IMR-90 (cell line): ENCODE measurements around the gene UCKL1. TPM values are rescaled to one million over a fixed set of nuclear protein-coding genes. Genes with fewer than 3 reads are reported as not detected.
A peak's percentile ranks its signal among the peaks of the same experiment; 100 is the strongest.

ENCODE experiments used
- ATAC-seq: fragments of 200-7000 bp; cut with Tn5 transposase; 2 replicates; pipeline ENCODE4 v1.9.1; 2020; ENCODE audit warnings: low read depth, mild to moderate bottlenecking, moderate library complexity
- BruUV-seq: library from RNA; stranded (reverse); fragments of 400-500 nt; replicated peaks from 2 replicates; lab custom pipeline; 2021; lab: Mats Ljungman, UMichigan
- CTCF ChIA-PET: fragments of 300-600 bp; formaldehyde crosslinking; extraction: SDS; loops from one replicate; lab custom pipeline; 2021; ENCODE audit warnings: antibody characterized with exemption; lab: Yijun Ruan, JAX
- POLR2A ChIA-PET: fragments of 300-600 bp; sonication (Branson Sonifier 250); formaldehyde crosslinking; loops from one replicate; lab custom pipeline; 2022; ENCODE audit warnings: antibody characterized with exemption; ENCODE audit not compliant: unreplicated experiment; lab: Charles Lee
- DNase-seq: peaks from one replicate; pipeline ENCODE4 v3.0.0; 2013
- H2AFZ ChIP-seq: replicated peaks from 2 replicates; pipeline ENCODE3; 2013; ENCODE audit warnings: low read length, mild to moderate bottlenecking; ENCODE audit not compliant: poor library complexity
- H2AK5ac ChIP-seq: 2 replicates; pipeline ENCODE4 v1.6.1; 2013; ENCODE audit warnings: low read depth, low read length, inconsistent platforms
- H2AK9ac ChIP-seq: replicated peaks from 2 replicates; pipeline ENCODE3; 2013; ENCODE audit warnings: mild to moderate bottlenecking, low read depth, low read length, moderate library complexity; ENCODE audit not compliant: poor library complexity
- H2BK120ac ChIP-seq: 2 replicates; pipeline ENCODE4 v1.6.1; 2013; ENCODE audit warnings: low read depth, low read length, inconsistent platforms
- H2BK15ac ChIP-seq: 3 replicates; pipeline ENCODE4 v1.6.1; 2013; ENCODE audit warnings: low read depth, low read length, inconsistent platforms
- H2BK20ac ChIP-seq: 2 replicates; pipeline ENCODE4 v1.6.1; 2013; ENCODE audit warnings: low read depth, mild to moderate bottlenecking, inconsistent platforms, low read length, moderate library complexity
- H2BK5ac ChIP-seq: 2 replicates; pipeline ENCODE4 v1.6.1; 2013; ENCODE audit warnings: mild to moderate bottlenecking, low read depth, low read length, inconsistent platforms; ENCODE audit not compliant: poor library complexity, severe bottlenecking
- H3K14ac ChIP-seq: replicated peaks from 2 replicates; pipeline ENCODE4 v1.6.1; 2013; ENCODE audit warnings: low read depth, low read length, inconsistent platforms
- H3K18ac ChIP-seq: 2 replicates; pipeline ENCODE4 v1.6.1; 2013; ENCODE audit warnings: low read depth, low read length, control low read depth
- H3K23ac ChIP-seq: 2 replicates; pipeline ENCODE4 v1.6.1; 2013; ENCODE audit warnings: low read depth, low read length, inconsistent platforms
- H3K27ac ChIP-seq: 2 replicates; pipeline ENCODE4 v1.5.1; 2013; ENCODE audit warnings: mild to moderate bottlenecking, control low read depth, low read length; ENCODE audit not compliant: insufficient read depth
- H3K27me3 ChIP-seq: 2 replicates; pipeline ENCODE4 v1.6.1; 2013; ENCODE audit warnings: low read length; ENCODE audit not compliant: control insufficient read depth, insufficient read depth
- H3K36me3 ChIP-seq: 2 replicates; pipeline ENCODE4 v1.6.1; 2013; ENCODE audit warnings: low read length, mixed read lengths; ENCODE audit not compliant: control insufficient read depth, insufficient read depth
- H3K4ac ChIP-seq: 2 replicates; pipeline ENCODE4 v1.6.1; 2013; ENCODE audit warnings: low read depth, low read length, inconsistent platforms
- H3K4me1 ChIP-seq: 2 replicates; pipeline ENCODE4 v1.6.1; 2013; ENCODE audit warnings: low read length, mixed read lengths; ENCODE audit not compliant: control insufficient read depth, insufficient read depth
- H3K4me2 ChIP-seq: 2 replicates; pipeline ENCODE4 v1.6.1; 2013; ENCODE audit warnings: low read depth, mild to moderate bottlenecking, control low read depth, low read length, moderate library complexity
- H3K4me3 ChIP-seq: 2 replicates; pipeline ENCODE4 v1.5.1; 2013; ENCODE audit warnings: low read depth, mild to moderate bottlenecking, control low read depth, low read length, moderate library complexity; ENCODE audit not compliant: insufficient read depth
- H3K56ac ChIP-seq: 2 replicates; pipeline ENCODE4 v1.6.1; 2013; ENCODE audit warnings: low read length, inconsistent platforms; ENCODE audit not compliant: insufficient read depth; ENCODE audit errors: extremely low read depth
- H3K79me1 ChIP-seq, 2 experiments: 2 replicates each; pipeline ENCODE4 v1.6.1; 2013; ENCODE audit warnings: low read length in 2 of 2, inconsistent platforms in 1 of 2, low read depth in 1 of 2
- H3K9ac ChIP-seq: 2 replicates; pipeline ENCODE4 v1.6.1; 2013; ENCODE audit warnings: low read depth, low read length, control low read depth
- H3K9me1 ChIP-seq: 2 replicates; pipeline ENCODE4 v1.6.1; 2013; ENCODE audit warnings: low read length, inconsistent platforms; ENCODE audit not compliant: insufficient read depth
- H3K9me3 ChIP-seq: 2 replicates; pipeline ENCODE4 v1.6.1; 2013; ENCODE audit warnings: low read length; ENCODE audit not compliant: control insufficient read depth, insufficient read depth
- H4K20me1 ChIP-seq: 2 replicates; pipeline ENCODE4 v1.6.1; 2013; ENCODE audit warnings: low read length, inconsistent platforms; ENCODE audit not compliant: insufficient read depth
- H4K5ac ChIP-seq: 2 replicates; pipeline ENCODE4 v1.6.1; 2013; ENCODE audit warnings: mild to moderate bottlenecking, low read depth, low read length, control low read depth
- H4K8ac ChIP-seq, 2 experiments: 2 replicates each; pipeline ENCODE4 v1.6.1; 2013; ENCODE audit warnings: low read depth in 2 of 2, low read length in 2 of 2, control low read depth in 1 of 2, inconsistent platforms in 1 of 2
- H4K91ac ChIP-seq: 2 replicates; pipeline ENCODE4 v1.6.1; 2013; ENCODE audit warnings: low read depth, low read length, inconsistent platforms; ENCODE audit not compliant: insufficient read depth
- BHLHE40 ChIP-seq: fragments of 150-350 bp; IDR thresholded peaks from 2 replicates; pipeline ENCODE4 v1.6.1; 2016; ENCODE audit warnings: mild to moderate bottlenecking, low read depth, low read length
- CEBPB ChIP-seq: IDR thresholded peaks from 2 replicates; pipeline ENCODE4 v1.6.1; 2012; ENCODE audit warnings: low read depth, low read length, improper control_type of control experiment
- CHD1 ChIP-seq: IDR thresholded peaks from 2 replicates; pipeline ENCODE4 v1.6.1; 2012; ENCODE audit warnings: low read depth, low read length, improper control_type of control experiment
- ELK1 ChIP-seq: fragments of 150-350 bp; IDR thresholded peaks from 2 replicates; pipeline ENCODE4 v1.6.1; 2016; ENCODE audit warnings: low read depth, mild to moderate bottlenecking, low read length, moderate library complexity, borderline replicate concordance
- FOS ChIP-seq: fragments of 150-350 bp; IDR thresholded peaks from 2 replicates; pipeline ENCODE4 v1.6.1; 2016; ENCODE audit warnings: low read depth, low read length
- MAFK ChIP-seq: IDR thresholded peaks from 2 replicates; pipeline ENCODE4 v1.6.1; 2012; ENCODE audit warnings: low read depth, low read length, improper control_type of control experiment
- MAZ ChIP-seq: IDR thresholded peaks from 2 replicates; pipeline ENCODE4 v1.6.1; 2012; ENCODE audit warnings: low read depth, mild to moderate bottlenecking, low read length, improper control_type of control experiment, moderate library complexity, borderline replicate concordance
- MXI1 ChIP-seq: IDR thresholded peaks from 2 replicates; pipeline ENCODE4 v1.6.1; 2012; ENCODE audit warnings: low read depth, mild to moderate bottlenecking, low read length, moderate library complexity, borderline replicate concordance
- NFE2L2 ChIP-seq: fragments of 150-350 bp; IDR thresholded peaks from 2 replicates; pipeline ENCODE4 v1.6.1; 2016; ENCODE audit warnings: low read depth, mild to moderate bottlenecking, low read length
- RAD21 ChIP-seq: IDR thresholded peaks from 2 replicates; pipeline ENCODE4 v1.6.1; 2012; ENCODE audit warnings: low read length, improper control_type of control experiment
- RCOR1 ChIP-seq: IDR thresholded peaks from 2 replicates; pipeline ENCODE4 v1.6.1; 2012; ENCODE audit warnings: mild to moderate bottlenecking, low read length, improper control_type of control experiment; ENCODE audit not compliant: insufficient replicate concordance
- RFX5 ChIP-seq: IDR thresholded peaks from 2 replicates; pipeline ENCODE4 v1.8.0; 2012; ENCODE audit warnings: low read depth, mild to moderate bottlenecking, low read length, moderate library complexity
- SMC3 ChIP-seq: fragments of 150-350 bp; IDR thresholded peaks from 2 replicates; pipeline ENCODE4 v1.6.1; 2016; ENCODE audit warnings: low read depth, mild to moderate bottlenecking, antibody characterized with exemption, low read length, moderate library complexity
- USF2 ChIP-seq: fragments of 150-350 bp; IDR thresholded peaks from 2 replicates; pipeline ENCODE4 v1.6.1; 2017; ENCODE audit warnings: mild to moderate bottlenecking, antibody characterized with exemption, low read length, low read depth
- WGBS, 2 experiments: methylation state at CpG; one replicate each; pipeline versions ENCODE4 v1.1.5 to v1.1.7; 2013; ENCODE audit warnings: missing lambda C conversion rate in 2 of 2; ENCODE audit not compliant: insufficient read length in 1 of 2; ENCODE audit errors: extremely low coverage in 2 of 2; 5-methylcytosine and 5-hydroxymethylcytosine counted together
- dilution Hi-C: fragments of 300-500 bp; cut with HindIII; formaldehyde crosslinking; loops from one replicate; pipeline ENCODE4 v1.14.3; 2018; ENCODE audit warnings: low sequenced_read_pairs; ENCODE audit not compliant: unreplicated experiment
- in situ Hi-C: fragments of 300-500 bp; cut with MboI; formaldehyde crosslinking; loops from 3 replicates; pipeline ENCODE4 v1.14.3; 2019; ENCODE audit warnings: low sequenced_read_pairs, inconsistent platforms, mixed read lengths
- intact Hi-C: fragments of 100-400 bp; cut with micrococcal nuclease; formaldehyde crosslinking; loops from 2 replicates; pipeline ENCODE4 v1.10.0; 2022
- polyA plus RNA-seq, 3 experiments: library from polyadenylated mRNA; depleted of rRNA; stranded (reverse); fragments of >200 nt; gene quantifications; 2 replicates each; pipeline ENCODE4 v1.2.3, GENCODE V29; 2012; ENCODE audit warnings: low replicate concordance in 1 of 3
- total RNA-seq: library from RNA; depleted of rRNA; stranded (reverse); fragments of >200 nt; gene quantifications from 2 replicates; pipeline ENCODE4 v1.2.3, GENCODE V29; 2012

UCKL1 gene
- total and polyA plus RNA-seq, 2 of the 4 experiments (the other 2 are of a cell fraction), result 16.7 to 54.7 TPM

- CTCF ChIA-PET, result no interaction called here
- H3K9me1 ChIP-seq, result peaks cover 22% of the 10 kb centered on the region
- POLR2A ChIA-PET, result interaction anchor here (0.5 kb wide), 2 partner anchors 10 to 13 kb away, joined by 3 read pairs; no protein-coding TSS in a partner anchor
- dilution Hi-C loops (no loop called here), intact Hi-C loops (no loop called here), in situ Hi-C loops (loop anchor here (10.0 kb wide), 1 partner anchor 442 kb away; the partner anchor contains the start of gene PTK6)
- H3K4me1 ChIP-seq, result peaks cover 39% of the 10 kb centered on the region
- H4K5ac ChIP-seq, result no peak overlapping the region
- no peaks in the 10 kb centered on the region for H3K9me3 ChIP-seq
- H3K4ac ChIP-seq, result peak overlapping the region; percentile 49; the same call in 1 of the 2 replicates
- H3K79me1 ChIP-seq, result peaks cover 8 to 18% of the 10 kb centered on the region in 2 experiments
- peak overlapping the region; percentile 81 for H2AK5ac ChIP-seq
- no peak overlapping the region for H3K9ac ChIP-seq
- H3K27ac ChIP-seq, result no peak overlapping the region; the same call in 1 of the 2 replicates
- no peaks in the 10 kb centered on the region for H4K20me1 ChIP-seq
- no peak overlapping the region for H3K23ac ChIP-seq
- peak overlapping the region; percentile 85 for H2AFZ ChIP-seq
- no peak overlapping the region for H2BK15ac ChIP-seq
- H4K8ac ChIP-seq, result peak overlapping the region in 1 of 2 experiments; percentile 44; a peak in 2 of 4 replicates
- no peak overlapping the region for H3K4me3 ChIP-seq
- peak overlapping the region; percentile 54 for H4K91ac ChIP-seq
- H3K14ac ChIP-seq, result 0 out of 2 replicates have a peak overlapping the region, but pooled peaks have one; percentile 19
- H3K27me3 ChIP-seq, result no peaks in the 10 kb centered on the region
- no peaks in the 10 kb centered on the region for H3K36me3 ChIP-seq
- peak overlapping the region; percentile 21 for H2BK5ac ChIP-seq
- H2AK9ac ChIP-seq, result peak overlapping the region; percentile 84
- no peak for ATAC-seq
- no peak overlapping the region; the same call in 1 of the 2 replicates for H2BK20ac ChIP-seq
- BruUV-seq, result no TSS peak
- peak overlapping the region; percentile 33 for H3K4me2 ChIP-seq
- no peak overlapping the region for H3K56ac ChIP-seq
- DNase-seq, result no peak
- H2BK120ac ChIP-seq, result peak overlapping the region; percentile 35
- no peak overlapping the region for H3K18ac ChIP-seq
- WGBS, 2 experiments, result 79% methylated on average over 7 of the region's 18 CpGs; no CpG with 5 or more reads in 1 of the 2 experiments
- no peak for TF ChIP-seq USF2
- TF ChIP-seq RCOR1, result no peak
- TF ChIP-seq CEBPB, result no peak
- no peak for TF ChIP-seq MAFK
- TF ChIP-seq NFE2L2, result no peak
- no peak for TF ChIP-seq MAZ
- no peak for TF ChIP-seq ELK1
- TF ChIP-seq FOS, result no peak
- no peak for TF ChIP-seq SMC3
- no peak for TF ChIP-seq RFX5
- TF ChIP-seq RAD21, result no peak
- no peak for TF ChIP-seq MXI1
- TF ChIP-seq BHLHE40, result no peak
- TF ChIP-seq CHD1, result no peak
Measured at GRCh38 chr20:63976980-63977738, 20.9 kb upstream of the UCKL1 start.
